Measurements from ENCODE around the gene HSP90AB1.

The HSP90AB1 gene

GRCh38 chr6:44269178-44269920 lies 22.4 kb downstream of the HSP90AB1 start:
- no peak for DNase-seq (ENCODE audit: low spot score)

- no peak for DNase-seq (ENCODE audit: low spot score)
These were observed 23.1 kb downstream of the HSP90AB1 start, which contains the start of gene TMEM151B for GRCh38 chr6:44269921-44270525. Gene TMEM151B (plus strand): TSS chr6:44270450. CDS start chr6:44270743, 293 bp downstream.

GRCh38 chr6:44270526-44271405 lies 23.9 kb downstream of the HSP90AB1 start:
- DNase-seq (ENCODE audit: low spot score): no peak

- no peak for DNase-seq (ENCODE audit: low spot score)
These were observed 24.5 kb downstream of the HSP90AB1 start for GRCh38 chr6:44271406-44271723.

GRCh38 chr6:44271914-44272313 lies 25.0 kb downstream of the HSP90AB1 start:
- DNase-seq (ENCODE audit: low spot score): no peak

GRCh38 chr6:44272529-44272928 lies 25.6 kb downstream of the HSP90AB1 start:
- no peak for DNase-seq (ENCODE audit: low spot score)

GRCh38 chr6:44272999-44273566 lies 26.2 kb downstream of the HSP90AB1 start:
- no peak for DNase-seq (ENCODE audit: low spot score)

GRCh38 chr6:44273617-44274016 lies 26.7 kb downstream of the HSP90AB1 start:
- DNase-seq (ENCODE audit: low spot score): no peak

GRCh38 chr6:44275271-44275748 lies 28.4 kb downstream of the HSP90AB1 start:
- DNase-seq (ENCODE audit: low spot score): no peak

- peak; percentile 57 for DNase-seq (ENCODE audit: low spot score)
These were observed 29.1 kb downstream of the HSP90AB1 start for GRCh38 chr6:44275749-44276648.

- no peak for DNase-seq (ENCODE audit: low spot score)
These were observed 30.1 kb downstream of the HSP90AB1 start for GRCh38 chr6:44276667-44277640.

GRCh38 chr6:44277763-44278162 lies 30.9 kb downstream of the HSP90AB1 start:
- no peak for DNase-seq (ENCODE audit: low spot score)

GRCh38 chr6:44278315-44278714 lies 31.4 kb downstream of the HSP90AB1 start:
- DNase-seq (ENCODE audit: low spot score): no peak

GRCh38 chr6:44278774-44279697 lies 32.1 kb downstream of the HSP90AB1 start:
- no peak for DNase-seq (ENCODE audit: low spot score)

GRCh38 chr6:44284121-44284520 lies 37.2 kb downstream of the HSP90AB1 start:
- DNase-seq (ENCODE audit: low spot score): no peak

GRCh38 chr6:44284867-44285266 lies 38.0 kb downstream of the HSP90AB1 start:
- DNase-seq (ENCODE audit: low spot score): no peak

GRCh38 chr6:44285552-44286284 lies 38.8 kb downstream of the HSP90AB1 start:
- DNase-seq (ENCODE audit: low spot score): peak; percentile 55

GRCh38 chr6:44286285-44286565 lies 39.3 kb downstream of the HSP90AB1 start:
- no peak for DNase-seq (ENCODE audit: low spot score)

Measured in AG08396 (cell line).